SK-N-DZ (cell line): Measurements from ENCODE around the gene NRG3.
A peak's percentile ranks its signal among the peaks of the same experiment; 100 is the strongest.

ENCODE experiments used
- DNase-seq: peaks from one replicate; pipeline ENCODE4 v3.0.0-alpha.2; 2015; ENCODE audit warnings: low spot score

The NRG3 gene

DNA sequence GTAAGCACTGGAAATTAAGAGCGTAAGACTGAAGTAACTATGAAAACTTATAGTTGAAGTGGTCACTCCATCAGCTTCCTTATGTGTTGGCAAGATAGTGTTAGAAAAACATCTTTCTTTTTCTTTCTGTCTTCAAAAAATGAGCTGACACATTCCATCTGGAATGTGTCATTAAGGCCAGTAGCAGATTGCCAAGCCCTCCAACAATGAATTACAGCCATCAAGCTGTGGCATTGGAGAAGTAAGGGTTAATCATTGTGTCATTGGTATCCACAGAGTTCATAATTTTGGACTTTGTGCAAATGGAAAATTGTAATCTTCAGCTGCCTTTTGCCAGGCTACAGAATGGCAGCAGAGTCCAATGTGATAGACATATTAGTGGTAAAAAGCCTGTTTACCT, 926.3 kb downstream of the NRG3 start:
- no peak for DNase-seq

GRCh38 chr10:82811621-82812020, 936.6 kb downstream of the NRG3 start:
- DNase-seq = no peak

DNA sequence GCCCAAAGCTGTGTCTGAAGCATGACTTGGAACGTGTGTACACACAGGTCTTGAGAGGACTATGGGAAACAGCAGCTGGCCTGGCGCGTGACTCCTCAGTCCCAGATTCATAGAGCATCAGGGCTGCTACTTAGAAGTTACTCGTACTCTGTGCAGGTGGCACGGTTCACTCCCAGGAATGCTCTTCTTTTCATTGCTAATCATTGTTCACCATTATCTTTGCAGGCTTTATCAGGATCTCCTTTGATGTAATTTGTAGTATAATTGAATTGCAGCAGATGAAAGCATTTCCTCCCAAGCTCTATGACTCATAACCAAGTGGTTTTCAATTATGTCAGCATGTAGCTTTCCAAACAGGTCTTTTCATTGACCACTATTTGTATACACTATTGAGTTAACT, 938.9 kb downstream of the NRG3 start:
- DNase-seq = peak; percentile 76

- no peak for DNase-seq
These were observed 939.6 kb downstream of the NRG3 start for GRCh38 chr10:82814635-82815034.

- no peak for DNase-seq
These were observed 940.7 kb downstream of the NRG3 start for GRCh38 chr10:82815680-82816079.

DNA sequence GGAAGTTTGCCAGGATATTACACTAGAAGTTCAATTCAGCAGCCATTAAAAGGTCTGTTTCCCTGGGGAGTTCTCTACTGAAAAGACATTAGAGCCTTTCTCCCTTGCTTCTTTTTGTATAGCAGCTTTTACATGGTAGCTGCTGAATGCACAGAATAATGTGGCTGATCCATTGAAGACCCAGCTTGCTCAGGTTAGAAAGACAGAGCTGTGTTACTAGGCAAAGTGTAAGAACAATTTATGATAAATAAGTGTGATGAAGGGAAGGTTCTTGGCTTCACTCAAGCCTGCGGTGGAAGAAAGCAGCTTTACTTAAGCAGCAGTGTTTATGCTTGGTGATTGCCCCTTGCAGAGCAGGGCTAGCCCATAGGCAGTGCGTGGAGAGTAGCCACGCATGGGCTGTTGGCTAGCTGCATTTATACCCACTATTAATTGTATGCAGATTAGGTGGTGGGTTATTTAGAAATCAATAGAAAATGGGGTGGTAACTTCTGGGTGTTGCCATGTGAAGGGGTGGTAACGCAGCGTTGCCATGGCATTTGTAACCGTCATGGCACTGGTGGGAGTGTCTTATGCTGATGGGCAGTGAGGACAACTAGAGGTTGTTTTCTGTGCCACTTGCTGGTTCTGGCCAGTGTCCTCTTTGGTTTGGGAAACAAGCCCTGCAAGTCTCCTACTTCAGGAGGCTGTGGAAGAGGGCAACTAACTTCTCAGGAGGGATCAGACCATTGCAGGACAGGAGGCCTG, 942.9 kb downstream of the NRG3 start:
- no peak for DNase-seq

DNA sequence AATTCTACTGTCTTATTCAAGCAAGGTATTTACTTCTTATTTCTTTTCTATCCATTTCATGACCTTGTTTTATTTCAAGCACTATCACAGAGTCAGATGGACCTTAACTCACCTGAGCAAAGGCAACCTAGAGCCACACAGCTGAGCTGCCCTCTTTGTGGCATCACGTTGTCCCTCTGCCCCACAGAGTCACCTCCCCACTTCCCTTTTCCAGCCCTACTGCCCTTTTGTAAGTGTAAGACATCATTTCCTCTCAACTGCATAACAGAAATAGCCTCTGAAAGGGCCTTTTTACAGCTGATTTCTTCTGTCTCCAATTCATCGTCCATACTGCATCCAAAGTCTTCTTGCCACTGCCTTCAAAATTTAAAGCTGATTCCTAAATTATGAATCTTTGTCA, 946.0 kb downstream of the NRG3 start:
- no peak for DNase-seq

GRCh38 chr10:82826132-82826531, 951.1 kb downstream of the NRG3 start:
- DNase-seq = no peak

GRCh38 chr10:82827901-82828300, 952.9 kb downstream of the NRG3 start:
- DNase-seq = no peak

DNA sequence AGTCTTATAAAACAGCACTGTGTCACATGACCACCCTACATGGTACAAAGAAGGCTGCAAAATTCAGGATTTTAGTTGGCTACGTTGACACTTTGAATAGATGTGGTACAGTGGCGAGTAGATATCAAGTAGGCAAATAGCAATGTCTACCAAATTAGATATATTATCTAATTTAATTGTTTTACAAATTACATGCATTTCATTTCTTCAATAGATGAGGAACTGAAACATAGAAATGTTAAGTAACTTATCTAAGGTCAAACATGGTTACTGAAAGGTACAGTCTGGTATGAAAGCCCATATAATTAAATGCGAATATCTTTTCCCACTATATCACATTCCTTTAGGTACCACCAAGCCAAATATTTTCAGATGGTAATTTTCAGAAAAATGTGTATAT, 972.2 kb downstream of the NRG3 start:
- DNase-seq = no peak

DNA sequence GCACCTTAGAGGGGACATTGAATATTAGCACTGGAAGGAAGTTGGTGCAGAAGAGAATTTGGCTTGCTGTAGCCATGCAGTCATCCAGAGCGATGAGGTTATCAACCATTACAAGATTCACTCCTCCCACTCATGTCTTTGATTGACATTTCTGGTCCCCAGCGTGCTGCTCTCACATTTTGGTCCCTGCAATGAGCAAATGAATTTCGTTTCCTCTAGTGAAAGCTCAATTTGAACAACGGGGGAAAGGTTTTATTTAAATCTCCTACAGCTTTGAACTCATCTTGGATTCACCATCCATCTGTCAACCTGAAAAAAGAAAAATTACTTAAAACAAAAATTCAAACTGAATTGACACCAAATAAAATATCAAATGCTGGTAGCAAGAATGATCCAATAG, 975.2 kb downstream of the NRG3 start:
- no peak for DNase-seq

- DNase-seq = no peak
These were observed 982.1 kb downstream of the NRG3 start for GRCh38 chr10:82856957-82857613.

- no peak for DNase-seq
These were observed 986.9 kb downstream of the NRG3 start for GRCh38 chr10:82861889-82862288.

DNA sequence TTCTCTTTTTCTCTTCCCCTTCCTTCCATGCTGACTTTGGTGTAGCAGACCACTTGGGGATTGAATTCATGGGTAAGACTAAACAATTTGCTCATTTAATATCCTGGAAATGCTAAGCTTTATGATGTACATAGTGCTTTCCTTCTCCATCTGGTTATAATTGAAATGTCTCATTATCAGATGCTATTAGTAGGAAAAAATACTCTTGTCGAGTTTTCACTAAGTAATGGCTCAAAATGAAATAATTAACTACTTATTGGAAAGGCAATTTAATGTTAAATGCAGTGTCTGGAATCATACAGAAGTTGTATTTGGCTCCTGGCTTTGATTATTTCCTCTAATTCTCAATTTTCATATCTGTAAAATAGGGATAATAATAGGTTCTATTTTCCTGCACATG, 990.4 kb downstream of the NRG3 start:
- no peak for DNase-seq

- no peak for DNase-seq
These were observed 991.5 kb downstream of the NRG3 start for GRCh38 chr10:82866424-82867020.

DNA sequence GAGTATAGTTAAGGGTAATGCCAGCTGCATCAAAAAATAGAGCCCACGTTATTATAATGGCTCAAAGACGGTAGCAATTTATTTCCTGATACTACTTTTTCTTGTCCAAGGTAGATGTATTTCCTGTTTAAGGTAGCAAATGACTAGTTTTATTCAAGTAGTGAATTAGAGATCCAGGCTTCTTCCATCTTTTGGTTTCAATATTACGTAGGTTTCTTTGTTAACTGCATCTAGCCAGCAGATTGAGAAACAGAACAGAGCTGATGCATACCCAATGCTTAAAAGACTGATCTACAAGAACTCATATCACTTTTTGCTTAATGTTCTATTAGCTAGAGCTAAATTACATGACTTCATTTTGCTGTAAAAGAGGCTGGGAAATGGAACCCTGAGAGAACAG, 992.1 kb downstream of the NRG3 start:
- no peak for DNase-seq

DNA sequence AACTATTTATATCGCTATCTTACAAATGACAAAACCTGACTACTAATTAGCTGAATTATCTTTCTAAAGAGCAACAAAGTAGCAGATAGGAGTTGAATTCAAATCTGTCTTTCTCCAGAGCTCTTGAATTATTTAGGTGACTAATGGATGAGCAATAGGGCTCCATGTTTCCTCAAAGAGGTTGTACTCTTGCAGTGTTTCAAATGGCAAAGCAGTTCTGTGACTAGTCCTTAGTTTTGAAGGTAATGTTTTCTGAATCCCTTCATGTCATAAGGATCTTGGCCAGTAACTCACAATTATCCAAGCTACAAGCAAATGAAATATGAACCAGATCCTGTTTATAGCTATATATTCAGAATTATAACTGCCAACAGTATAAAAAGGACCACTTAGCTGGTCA, 999.7 kb downstream of the NRG3 start:
- no peak for DNase-seq

DNA sequence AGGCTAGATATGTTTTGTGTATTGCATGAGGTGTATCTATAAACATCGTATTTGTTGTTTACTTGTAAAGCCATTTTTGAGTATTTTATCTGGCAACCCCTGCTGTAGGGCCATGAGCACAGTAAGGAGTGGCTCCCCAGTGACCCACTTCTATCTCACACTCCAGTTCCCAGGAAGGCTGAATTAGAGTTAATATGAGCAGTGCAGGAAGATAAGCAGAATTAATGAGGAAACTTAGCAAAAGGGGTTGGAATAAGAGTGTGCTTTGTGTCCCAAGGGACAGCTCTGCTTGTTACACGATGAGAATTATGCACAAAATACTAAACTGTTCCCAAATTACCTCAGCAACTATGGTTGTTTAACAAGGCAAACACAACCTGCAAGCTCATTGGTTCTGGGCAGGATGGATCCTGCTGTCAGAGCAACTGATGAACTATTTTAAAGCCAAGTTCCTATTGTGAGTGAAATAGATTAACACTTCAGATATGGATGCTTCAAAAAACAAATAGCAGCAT, 1005.8 kb downstream of the NRG3 start:
- no peak for DNase-seq

GRCh38 chr10:82882722-82883121, 1007.7 kb downstream of the NRG3 start:
- DNase-seq = no peak

- DNase-seq = no peak
These were observed 1008.6 kb downstream of the NRG3 start for GRCh38 chr10:82883603-82884002.

GRCh38 chr10:82887488-82887887, 1012.5 kb downstream of the NRG3 start:
- DNase-seq = no peak

DNA sequence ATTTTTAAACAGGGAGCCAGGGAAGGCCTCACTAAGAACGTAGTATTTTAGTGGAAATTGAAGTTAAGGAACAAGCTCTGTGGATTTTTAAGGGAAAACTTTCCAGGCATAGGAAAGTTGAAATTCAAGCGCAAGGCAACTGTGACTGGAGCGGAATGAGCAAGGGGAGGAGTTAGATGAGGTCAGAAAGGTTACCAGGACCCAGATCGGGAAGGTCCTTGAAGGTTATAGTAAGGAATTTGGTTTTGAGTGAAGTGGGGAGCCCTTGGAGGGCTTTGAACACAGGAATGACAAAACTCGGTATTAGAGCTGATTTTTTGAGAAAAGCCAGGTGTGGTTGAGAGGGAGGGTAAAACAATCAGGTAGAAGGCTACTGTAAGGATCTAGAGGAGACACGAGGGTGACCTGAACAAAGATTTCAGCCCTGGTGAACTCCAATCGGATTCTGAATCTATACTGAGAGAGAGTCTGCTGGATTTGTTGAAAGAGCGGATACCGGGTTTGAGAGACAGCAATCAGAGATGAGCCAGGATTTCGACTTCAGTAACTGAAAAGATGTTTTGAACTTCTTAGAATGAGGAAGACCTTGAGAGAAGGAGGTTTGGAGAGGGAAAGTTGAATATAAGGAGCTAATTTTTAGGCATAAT, 1013.9 kb downstream of the NRG3 start:
- DNase-seq = no peak
